KMS-11 (cell line): Measurements from ENCODE around the gene SUOX.

Experiments
- H2AFZ ChIP-seq: fragments of 200-600 bp; sonication (generic); 2 replicates; pipeline ENCODE4 v1.6.1; 2016; ENCODE audit warnings: antibody characterized with exemption, mixed run types, low read depth
- H3K27ac ChIP-seq: fragments of 200-600 bp; sonication (generic); 2 replicates; pipeline ENCODE4 v1.6.1; 2016; ENCODE audit warnings: mild to moderate bottlenecking, mixed run types
- H3K27me3 ChIP-seq: fragments of 200-600 bp; sonication (generic); 2 replicates; pipeline ENCODE4 v1.6.1; 2017; ENCODE audit warnings: mild to moderate bottlenecking, low read depth, mixed run types, moderate library complexity; ENCODE audit not compliant: insufficient read depth
- H3K36me3 ChIP-seq: fragments of 200-600 bp; sonication (generic); 2 replicates; pipeline ENCODE4 v1.6.1; 2017; ENCODE audit warnings: mild to moderate bottlenecking, mixed run types; ENCODE audit not compliant: insufficient read depth
- H3K4me1 ChIP-seq: fragments of 200-600 bp; sonication (generic); 2 replicates; pipeline ENCODE4 v1.6.1; 2016; ENCODE audit warnings: mild to moderate bottlenecking, low read depth, mixed run types; ENCODE audit not compliant: poor library complexity, severe bottlenecking
- H3K4me2 ChIP-seq: fragments of 200-600 bp; sonication (generic); 2 replicates; pipeline ENCODE4 v1.7.0; 2016; ENCODE audit warnings: mild to moderate bottlenecking, mixed run types
- H3K4me3 ChIP-seq: fragments of 200-600 bp; sonication (generic); IDR thresholded peaks from 2 replicates; pipeline ENCODE4 v1.6.1; 2017; ENCODE audit warnings: low read depth, low read length, mixed read lengths; ENCODE audit not compliant: insufficient read depth
- H3K79me2 ChIP-seq: fragments of 200-600 bp; sonication (generic); 2 replicates; pipeline ENCODE4 v1.6.1; 2016; ENCODE audit warnings: low read depth, mixed run types; ENCODE audit not compliant: insufficient read depth
- H3K9ac ChIP-seq: fragments of 200-600 bp; sonication (generic); 2 replicates; pipeline ENCODE4 v1.6.1; 2016; ENCODE audit warnings: mild to moderate bottlenecking, mixed run types
- H4K20me1 ChIP-seq: fragments of 200-600 bp; sonication (generic); 2 replicates; pipeline ENCODE4 v1.6.1; 2016; ENCODE audit warnings: mild to moderate bottlenecking, mixed run types; ENCODE audit not compliant: insufficient read depth
- TF ChIP-seq, protein P1 (sequence below): fragments of 200-600 bp; sonication (generic); conservative IDR thresholded peaks from 2 replicates; pipeline ENCODE4 v1.6.1; 2017; ENCODE audit warnings: low read depth, mild to moderate bottlenecking, antibody characterized with exemption, low read length, moderate library complexity, mixed read lengths

The SUOX gene

DNA sequence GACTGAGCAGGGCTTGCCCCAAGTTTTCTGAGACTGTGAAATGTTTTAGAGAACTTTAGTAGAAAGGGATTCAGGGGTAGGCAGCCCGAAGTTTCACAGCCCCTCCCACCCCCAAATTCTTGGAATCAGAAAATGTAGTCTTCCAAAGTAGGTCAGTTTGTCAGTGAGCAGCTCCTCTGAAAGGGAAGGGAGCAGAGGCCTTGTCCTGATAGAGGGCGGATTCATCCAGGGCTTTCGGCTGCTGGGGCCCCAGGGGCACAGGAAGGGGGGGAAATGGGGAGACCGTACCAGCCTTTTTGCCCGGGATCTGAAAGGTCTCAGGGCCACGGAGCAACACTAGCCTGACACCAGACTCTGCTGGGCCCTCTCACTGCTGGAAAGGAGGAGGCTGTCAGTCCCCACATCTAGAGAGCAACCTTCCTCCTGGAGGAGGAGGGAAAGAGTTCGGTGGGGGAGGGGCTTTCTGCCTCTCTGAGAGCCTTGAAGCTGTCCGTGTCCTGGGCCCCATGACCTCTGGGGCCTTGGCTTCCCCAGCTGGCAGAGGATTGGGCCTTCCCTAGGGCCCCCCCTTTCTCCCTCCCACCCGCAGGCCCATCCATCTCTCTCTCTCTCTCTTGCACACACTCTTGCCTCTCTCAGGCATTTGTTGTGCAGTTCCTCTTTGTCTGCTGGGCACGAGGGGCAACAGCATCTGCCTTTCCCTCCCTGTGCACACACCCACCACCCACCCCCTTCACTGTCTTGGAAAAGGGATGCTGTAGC is 23.5 kb downstream of the SUOX start, which contains the start of gene IKZF4:
Gene IKZF4, plus strand, starts transcription at position 621 of the 762 bp plus-strand sequence. CDS start 451 bp downstream, outside the sequence.
- TF ChIP-seq, protein P1, sequence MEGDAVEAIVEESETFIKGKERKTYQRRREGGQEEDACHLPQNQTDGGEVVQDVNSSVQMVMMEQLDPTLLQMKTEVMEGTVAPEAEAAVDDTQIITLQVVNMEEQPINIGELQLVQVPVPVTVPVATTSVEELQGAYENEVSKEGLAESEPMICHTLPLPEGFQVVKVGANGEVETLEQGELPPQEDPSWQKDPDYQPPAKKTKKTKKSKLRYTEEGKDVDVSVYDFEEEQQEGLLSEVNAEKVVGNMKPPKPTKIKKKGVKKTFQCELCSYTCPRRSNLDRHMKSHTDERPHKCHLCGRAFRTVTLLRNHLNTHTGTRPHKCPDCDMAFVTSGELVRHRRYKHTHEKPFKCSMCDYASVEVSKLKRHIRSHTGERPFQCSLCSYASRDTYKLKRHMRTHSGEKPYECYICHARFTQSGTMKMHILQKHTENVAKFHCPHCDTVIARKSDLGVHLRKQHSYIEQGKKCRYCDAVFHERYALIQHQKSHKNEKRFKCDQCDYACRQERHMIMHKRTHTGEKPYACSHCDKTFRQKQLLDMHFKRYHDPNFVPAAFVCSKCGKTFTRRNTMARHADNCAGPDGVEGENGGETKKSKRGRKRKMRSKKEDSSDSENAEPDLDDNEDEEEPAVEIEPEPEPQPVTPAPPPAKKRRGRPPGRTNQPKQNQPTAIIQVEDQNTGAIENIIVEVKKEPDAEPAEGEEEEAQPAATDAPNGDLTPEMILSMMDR: no peak
- no peak within 1 kb of the TSS for H2AFZ ChIP-seq
- H3K4me3 ChIP-seq: no peak within 1 kb of the TSS
- H3K27ac ChIP-seq: no peak within 1 kb of the TSS
- H3K9ac ChIP-seq: no peak within 1 kb of the TSS
- no peaks in the 10 kb centered on the region for H3K79me2 ChIP-seq
- H3K27me3 ChIP-seq: no peaks in the 10 kb centered on the region
- no peaks in the 10 kb centered on the region for H3K4me1 ChIP-seq
- H4K20me1 ChIP-seq: no peaks in the 10 kb centered on the region
- no peak within 1 kb of the TSS for H3K4me2 ChIP-seq
- H3K36me3 ChIP-seq: no peaks in the 10 kb centered on the region

GRCh38 chr12:56021889-56022497 is 24.9 kb downstream of the SUOX start:
- H3K4me2 ChIP-seq: no peak overlapping the region
- H3K4me3 ChIP-seq: no peak overlapping the region
- no peaks in the 10 kb centered on the region for H3K79me2 ChIP-seq
- no peak overlapping the region for H3K27ac ChIP-seq
- H2AFZ ChIP-seq: no peak overlapping the region
- no peaks in the 10 kb centered on the region for H3K4me1 ChIP-seq
- no peaks in the 10 kb centered on the region for H3K36me3 ChIP-seq
- H3K27me3 ChIP-seq: no peaks in the 10 kb centered on the region
- H4K20me1 ChIP-seq: no peaks in the 10 kb centered on the region
- H3K9ac ChIP-seq: no peak overlapping the region
- TF ChIP-seq, protein P1: no peak

- Histone ChIP-seq H3K9ac (no peak overlapping the region), H3K79me2 (no peaks in the 10 kb centered on the region), H4K20me1 (no peaks in the 10 kb centered on the region), H3K4me1 (no peaks in the 10 kb centered on the region), H3K27me3 (no peaks in the 10 kb centered on the region), H2AFZ (no peak overlapping the region), H3K4me3 (no peak overlapping the region), H3K36me3 (no peaks in the 10 kb centered on the region), H3K27ac (no peak overlapping the region), H3K4me2 (no peak overlapping the region)
- TF ChIP-seq, protein P1: no peak
Observed at GRCh38 chr12:56028511-56029165, 31.6 kb downstream of the SUOX start.

- no peak overlapping the region for H3K9ac ChIP-seq
- H3K36me3 ChIP-seq: no peaks in the 10 kb centered on the region
- H3K27ac ChIP-seq: no peak overlapping the region
- no peak overlapping the region for H3K4me3 ChIP-seq
- TF ChIP-seq, protein P1: no peak
- H3K27me3 ChIP-seq: no peaks in the 10 kb centered on the region
- no peak overlapping the region for H3K4me2 ChIP-seq
- H3K4me1 ChIP-seq: no peaks in the 10 kb centered on the region
- H2AFZ ChIP-seq: no peak overlapping the region
- no peaks in the 10 kb centered on the region for H4K20me1 ChIP-seq
- H3K79me2 ChIP-seq: no peaks in the 10 kb centered on the region
Observed at GRCh38 chr12:56029166-56029519, 32.1 kb downstream of the SUOX start.
